ENCODE measurements around the gene HDAC9.

Gene HDAC9

DNA sequence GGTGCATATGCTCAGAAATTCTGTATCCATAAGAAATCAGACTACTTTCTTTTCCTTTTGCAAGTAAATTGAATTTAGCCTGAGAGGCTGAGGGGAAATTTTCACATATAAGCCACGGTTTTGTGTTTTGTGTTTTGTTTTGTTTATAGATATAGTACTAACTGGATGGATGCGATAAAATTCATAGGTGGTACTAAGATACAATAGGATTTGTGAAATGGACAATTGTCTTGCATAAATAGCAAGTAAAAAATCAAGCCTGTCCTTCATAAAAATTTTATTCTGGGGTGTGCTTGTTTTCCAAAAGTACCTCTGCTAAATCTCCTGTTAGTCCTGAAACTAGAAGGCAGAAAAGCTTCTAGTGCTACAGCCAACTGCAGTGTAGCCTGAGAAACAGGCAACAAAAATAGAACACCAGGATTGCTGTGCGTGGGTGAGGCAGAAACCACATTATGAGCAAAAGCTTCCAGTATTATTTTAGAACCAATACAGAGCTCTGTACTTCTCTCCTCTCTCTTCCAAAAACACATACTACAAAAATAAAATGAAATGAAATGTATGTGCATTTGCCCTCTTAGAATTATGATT is 634 bp upstream of the HDAC9 start:
- peak; percentile 69 for DNase-seq (ENCODE audit: low spot score)

DNA sequence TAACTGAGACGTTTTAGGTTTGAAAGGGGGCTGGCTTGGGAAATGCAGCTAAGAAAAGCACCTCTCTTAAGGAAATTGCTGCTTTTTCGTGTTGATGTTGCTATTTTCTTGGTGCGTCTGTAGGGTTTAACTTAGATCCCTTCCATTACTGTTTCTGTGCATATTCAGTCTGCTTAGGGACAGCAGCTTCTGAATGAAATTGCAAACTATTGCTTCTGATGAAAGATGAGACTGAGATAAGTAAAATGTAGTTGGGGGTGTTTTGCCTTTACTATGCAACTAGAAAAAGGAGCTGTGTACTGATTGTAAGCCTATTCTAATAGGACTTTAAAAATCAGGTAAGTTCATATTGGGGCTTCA is 772 bp downstream of the HDAC9 start:
- peak; percentile 64 for DNase-seq (ENCODE audit: low spot score)

DNA sequence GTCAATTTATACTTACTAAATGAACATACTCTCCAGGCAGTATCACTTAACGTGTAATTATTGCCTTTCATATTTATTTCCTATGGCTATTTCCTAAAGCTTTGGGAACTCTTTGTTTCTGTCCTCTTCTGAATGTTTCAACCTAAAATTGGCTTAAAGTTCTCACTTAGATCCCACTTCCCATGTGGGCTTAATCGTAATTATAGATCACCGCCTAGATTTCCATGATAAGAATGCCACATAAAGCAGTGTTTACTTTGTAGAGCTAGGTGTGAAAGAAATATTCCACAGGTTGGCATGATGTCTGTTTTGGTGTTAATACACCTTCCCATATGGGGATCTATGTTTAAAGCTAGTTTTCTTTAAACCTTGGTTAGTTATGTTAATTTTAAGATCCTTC is 1.5 kb downstream of the HDAC9 start:
- DNase-seq (ENCODE audit: low spot score), result no peak

DNA sequence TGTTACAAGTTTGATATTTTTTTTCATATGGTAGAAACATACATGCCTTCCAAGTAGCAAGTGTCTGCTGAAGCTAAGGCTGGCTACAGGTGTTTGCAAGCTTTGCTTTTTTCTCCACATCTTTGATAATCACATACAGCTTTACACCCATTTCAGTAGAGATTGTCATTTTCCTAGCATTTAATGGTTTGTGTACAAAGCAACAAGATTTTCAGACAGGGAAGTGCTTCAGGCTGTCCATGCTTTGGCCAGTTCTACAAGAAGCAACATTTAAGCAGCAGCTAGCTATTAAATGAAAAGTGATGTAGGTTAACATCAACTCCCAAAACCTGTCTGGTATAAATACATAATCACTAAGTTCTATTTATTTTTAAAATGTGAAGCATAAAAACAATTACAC is 2.3 kb downstream of the HDAC9 start:
- no peak for DNase-seq (ENCODE audit: low spot score)

DNA sequence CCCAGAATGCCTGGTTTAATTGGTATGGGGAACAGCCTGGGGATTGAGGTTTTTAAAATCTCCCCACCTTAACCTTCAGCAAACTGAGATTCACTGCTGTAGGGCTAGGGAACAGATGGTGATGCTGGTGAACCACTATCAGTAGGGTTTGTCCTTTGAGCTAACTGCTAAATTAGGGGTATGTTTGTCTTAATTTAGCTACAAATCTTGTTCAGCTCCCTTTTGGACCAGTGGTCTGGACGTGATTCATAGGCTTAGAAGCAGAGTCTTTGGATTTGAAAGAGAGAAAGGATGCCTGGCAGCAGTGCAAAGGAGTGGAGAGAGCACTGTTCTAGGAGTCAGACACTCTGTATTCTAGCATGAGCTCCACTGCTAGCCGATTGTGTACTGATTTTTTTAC is 2.8 kb downstream of the HDAC9 start:
- no peak for DNase-seq (ENCODE audit: low spot score)

- no peak for DNase-seq (ENCODE audit: low spot score)
Observed at GRCh38 chr7:18499407-18500177, 4.0 kb downstream of the HDAC9 start.

GRCh38 chr7:18503126-18503866 is 7.7 kb downstream of the HDAC9 start:
- DNase-seq (ENCODE audit: low spot score), result no peak

- DNase-seq (ENCODE audit: low spot score), result no peak
Observed at GRCh38 chr7:18504965-18505364, 9.4 kb downstream of the HDAC9 start.

- no peak for DNase-seq (ENCODE audit: low spot score)
Observed at GRCh38 chr7:18505870-18506460, 10.4 kb downstream of the HDAC9 start.

DNA sequence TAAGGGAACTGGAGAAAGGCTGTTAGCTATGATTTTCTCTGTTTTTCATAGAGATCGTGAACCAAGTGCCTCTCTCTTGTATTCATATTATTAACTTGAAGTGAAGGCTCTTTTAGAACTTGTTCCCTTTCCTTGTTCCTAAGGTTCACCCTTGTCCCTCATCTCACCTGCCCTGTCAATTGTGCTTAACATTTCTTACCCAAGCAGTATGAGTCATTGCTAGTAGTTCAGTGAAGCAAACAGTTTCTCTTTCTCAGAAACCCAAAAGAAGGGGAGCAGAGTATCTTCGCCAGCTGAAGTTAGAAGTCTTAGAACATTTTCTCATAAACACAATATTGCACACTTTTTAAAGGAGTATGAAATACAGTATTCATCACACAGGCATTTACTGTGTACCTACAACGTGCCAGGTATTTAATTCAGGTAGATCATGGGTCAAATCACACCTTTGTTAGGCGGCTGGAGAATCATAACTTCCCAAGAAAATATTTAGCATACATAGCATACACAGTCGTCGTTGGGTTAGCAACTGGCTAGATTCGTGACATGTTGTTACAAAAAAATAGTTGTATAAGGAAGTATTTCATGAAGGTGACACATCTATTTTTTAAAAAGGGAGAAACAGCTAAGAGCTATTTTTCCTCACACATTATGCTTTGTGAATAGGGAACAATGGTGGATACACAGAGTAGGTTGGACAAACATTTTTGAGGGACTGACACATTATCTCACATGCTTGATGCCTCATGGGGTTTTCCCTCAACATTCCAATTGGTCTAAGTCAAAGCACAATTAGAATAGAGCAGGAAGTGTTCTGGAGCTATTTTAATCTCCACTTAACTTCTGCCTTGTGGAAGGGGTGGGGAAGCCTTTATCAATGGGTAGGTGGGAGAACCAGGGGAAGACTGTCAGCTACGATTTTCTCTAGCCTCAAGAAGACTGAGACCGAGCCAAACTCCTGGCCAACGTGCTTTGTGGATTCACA is 13.2 kb downstream of the HDAC9 start:
- DNase-seq (ENCODE audit: low spot score), result no peak

GRCh38 chr7:18509481-18509880 is 13.9 kb downstream of the HDAC9 start:
- no peak for DNase-seq (ENCODE audit: low spot score)

GRCh38 chr7:18511351-18512140 is 16.0 kb downstream of the HDAC9 start:
- DNase-seq (ENCODE audit: low spot score), result no peak

GRCh38 chr7:18513343-18513742 is 17.8 kb downstream of the HDAC9 start:
- DNase-seq (ENCODE audit: low spot score), result no peak

DNA sequence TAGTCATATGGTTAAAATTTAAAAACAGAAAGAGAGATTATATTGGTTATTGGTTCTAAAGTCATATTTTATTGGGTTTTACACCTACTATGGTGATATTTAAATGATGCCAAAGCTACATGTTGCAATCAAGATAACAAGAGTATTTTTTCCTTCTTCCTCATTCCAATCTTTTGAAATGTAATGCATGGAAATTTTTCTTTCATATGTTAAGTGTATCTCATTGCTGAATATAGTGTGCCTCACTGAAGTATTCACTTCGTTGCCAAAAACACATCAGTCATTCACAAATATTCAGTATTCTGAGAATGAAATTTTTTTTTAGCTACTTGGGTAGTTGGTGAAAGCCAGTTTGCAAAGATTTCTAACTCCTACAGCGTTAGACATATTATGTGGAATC is 19.5 kb downstream of the HDAC9 start:
- DNase-seq (ENCODE audit: low spot score), result no peak

- no peak for DNase-seq (ENCODE audit: low spot score)
Observed at GRCh38 chr7:18517646-18518045, 22.1 kb downstream of the HDAC9 start.

- DNase-seq (ENCODE audit: low spot score), result no peak
Observed at GRCh38 chr7:18518555-18518954, 23.0 kb downstream of the HDAC9 start.

GRCh38 chr7:18520450-18521235 is 25.1 kb downstream of the HDAC9 start:
- DNase-seq (ENCODE audit: low spot score), result no peak

DNA sequence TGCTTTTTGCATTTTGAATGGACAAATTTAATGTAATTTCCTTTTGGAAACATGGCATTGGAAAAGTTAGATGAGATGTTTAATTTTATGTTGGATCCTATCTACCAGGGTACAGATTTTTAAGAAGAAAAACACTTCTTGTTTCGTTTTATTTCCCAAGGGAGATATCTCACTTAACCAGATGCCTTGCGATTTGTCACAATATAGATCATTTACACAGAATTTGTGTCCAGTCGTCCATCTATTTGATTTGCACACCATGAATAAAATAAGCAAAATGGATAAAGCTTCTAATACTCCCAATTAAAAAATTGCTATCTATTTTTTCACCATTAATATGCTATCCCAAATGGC is 25.7 kb downstream of the HDAC9 start:
- DNase-seq (ENCODE audit: low spot score), result no peak

- no peak for DNase-seq (ENCODE audit: low spot score)
Observed at GRCh38 chr7:18521945-18522566, 26.5 kb downstream of the HDAC9 start.

- DNase-seq (ENCODE audit: low spot score), result no peak
Observed at GRCh38 chr7:18524248-18524647, 28.7 kb downstream of the HDAC9 start.

Data from globus pallidus (tissue), 1 donor.